HL-60 (cell line): ENCODE data around the gene SLC25A21.

Source experiments
- CTCF ChIP-seq: IDR thresholded peaks from one replicate; pipeline ENCODE4 v1.5.1; 2011; ENCODE audit warnings: low read length, control low read depth, inconsistent platforms; ENCODE audit not compliant: insufficient read depth
- GABPA ChIP-seq: IDR thresholded peaks from 2 replicates; pipeline ENCODE4 v1.6.1; 2012; ENCODE audit warnings: low read depth
- POLR2AphosphoS5 ChIP-seq: IDR thresholded peaks from 2 replicates; pipeline ENCODE4 v1.6.1; 2012; ENCODE audit warnings: low read depth
- REST ChIP-seq: IDR thresholded peaks from 2 replicates; pipeline ENCODE4 v1.6.1; 2012; ENCODE audit warnings: low read depth; ENCODE audit not compliant: insufficient replicate concordance

DNA sequence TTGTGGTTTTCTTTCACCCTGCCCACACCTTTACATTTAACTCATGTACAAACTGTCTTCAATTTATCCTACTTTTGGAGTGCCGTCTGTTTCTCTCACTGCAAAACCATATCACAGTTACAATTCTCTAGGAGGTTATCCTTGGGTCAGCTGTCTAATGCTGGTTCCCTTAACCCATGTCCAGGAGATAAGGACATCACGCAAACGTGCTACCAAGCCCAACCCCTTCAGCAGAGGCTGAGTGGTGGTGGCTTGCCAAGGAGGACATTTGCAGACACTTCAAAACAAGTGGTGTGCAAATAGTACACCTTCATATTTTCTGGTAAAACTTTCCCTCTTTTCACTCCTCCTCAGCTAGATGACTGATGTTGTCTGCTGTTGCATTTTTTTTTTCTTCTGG is 342.9 kb downstream of the SLC25A21 start:
- TF ChIP-seq CTCF, result no peak
- no peak for TF ChIP-seq POLR2AphosphoS5
- TF ChIP-seq REST, result no peak
- no peak for TF ChIP-seq GABPA
